GM18907 (cell line): ENCODE data around the gene MB21D2.

Experiments used
- ATAC-seq: cut with Tn5 transposase; IDR thresholded peaks from one replicate; pipeline ENCODE4 v1.9.1; 2021; ENCODE audit warnings: mild to moderate bottlenecking, moderate library complexity; ENCODE audit not compliant: unreplicated experiment

MB21D2 gene

GRCh38 chr3:192840143-192840836 lies 77.4 kb downstream of the MB21D2 start:
- ATAC-seq, result no peak

GRCh38 chr3:192835818-192836815 lies 81.5 kb downstream of the MB21D2 start:
- ATAC-seq, result no peak

- ATAC-seq, result no peak
Observed at GRCh38 chr3:192834428-192834827, 83.2 kb downstream of the MB21D2 start.

- ATAC-seq, result no peak
Observed at GRCh38 chr3:192833177-192833890, 84.3 kb downstream of the MB21D2 start.

GRCh38 chr3:192831801-192832347 lies 85.8 kb downstream of the MB21D2 start:
- no peak for ATAC-seq

- ATAC-seq, result no peak
Observed at GRCh38 chr3:192831111-192831644, 86.5 kb downstream of the MB21D2 start.

- ATAC-seq, result no peak
Observed at GRCh38 chr3:192830291-192831110, 87.2 kb downstream of the MB21D2 start.

GRCh38 chr3:192827863-192828594 lies 89.6 kb downstream of the MB21D2 start:
- no peak for ATAC-seq

- ATAC-seq, result no peak
Observed at GRCh38 chr3:192827208-192827607, 90.4 kb downstream of the MB21D2 start.

GRCh38 chr3:192826214-192827006 lies 91.2 kb downstream of the MB21D2 start:
- no peak for ATAC-seq

GRCh38 chr3:192825657-192826200 lies 91.9 kb downstream of the MB21D2 start:
- no peak for ATAC-seq

- no peak for ATAC-seq
Observed at GRCh38 chr3:192825216-192825615, 92.4 kb downstream of the MB21D2 start.

- ATAC-seq, result no peak
Observed at GRCh38 chr3:192824313-192824712, 93.3 kb downstream of the MB21D2 start.

GRCh38 chr3:192821161-192821560 lies 96.5 kb downstream of the MB21D2 start:
- no peak for ATAC-seq

GRCh38 chr3:192820161-192820560 lies 97.5 kb downstream of the MB21D2 start:
- no peak for ATAC-seq

GRCh38 chr3:192819001-192819569 lies 98.6 kb downstream of the MB21D2 start:
- ATAC-seq, result peak; percentile 58

- ATAC-seq, result no peak
Observed at GRCh38 chr3:192818126-192818525, 99.5 kb downstream of the MB21D2 start.

GRCh38 chr3:192817506-192817905 lies 100.2 kb downstream of the MB21D2 start:
- no peak for ATAC-seq
